SU-DHL-6 (cell line): ENCODE data around the gene ZNF775.

ENCODE experiments used
- H2AFZ ChIP-seq: fragments of 200-600 bp; sonication (generic); 2 replicates; pipeline ENCODE4 v1.6.1; 2014; ENCODE audit warnings: low read depth, mild to moderate bottlenecking, moderate library complexity, mixed read lengths, antibody characterized with exemption, low read length; ENCODE audit not compliant: severe bottlenecking
- H3F3A ChIP-seq: fragments of 200-600 bp; shearing (Covaris generic); 2 replicates; pipeline ENCODE4 v1.6.0; 2016; ENCODE audit warnings: antibody characterized with exemption, mild to moderate bottlenecking; ENCODE audit not compliant: insufficient read depth
- H3K27ac ChIP-seq: fragments of 200-600 bp; sonication (generic); 2 replicates; pipeline ENCODE4 v1.5.1; 2016; ENCODE audit warnings: low read depth, mild to moderate bottlenecking, low read length, moderate library complexity, mixed read lengths
- H3K27me3 ChIP-seq: fragments of 200-600 bp; sonication (generic), shearing (Covaris generic); 2 replicates; pipeline ENCODE4 v1.6.0; 2014; ENCODE audit warnings: mild to moderate bottlenecking, low read length
- H3K36me3 ChIP-seq: fragments of 200-600 bp; sonication (generic); 2 replicates; pipeline ENCODE4 v1.6.1; 2014; ENCODE audit warnings: mild to moderate bottlenecking, low read length, mixed read lengths
- H3K4me2 ChIP-seq: fragments of 300-600, 200-600 bp; shearing (Covaris generic), sonication (generic); 2 replicates; pipeline ENCODE4 v1.6.0; 2014; ENCODE audit warnings: low read length, low read depth, mild to moderate bottlenecking; ENCODE audit not compliant: poor library complexity, severe bottlenecking
- H3K4me3 ChIP-seq: fragments of 200-600 bp; sonication (generic); 2 replicates; pipeline ENCODE4 v1.5.1; 2014; ENCODE audit warnings: antibody characterized with exemption, low read length, mild to moderate bottlenecking, mixed read lengths; ENCODE audit not compliant: insufficient read depth, poor library complexity, severe bottlenecking
- H3K79me2 ChIP-seq: fragments of 200-600 bp; sonication (generic); 2 replicates; pipeline ENCODE4 v1.6.1; 2014; ENCODE audit warnings: mild to moderate bottlenecking, low read length, moderate library complexity; ENCODE audit not compliant: insufficient read depth
- H3K9ac ChIP-seq: fragments of 200-600 bp; sonication (generic); 2 replicates; pipeline ENCODE4 v1.7.0; 2014; ENCODE audit warnings: mild to moderate bottlenecking, low read length
- H3K9me2 ChIP-seq: fragments of 200-600 bp; sonication (generic); replicated peaks from 2 replicates; pipeline ENCODE4 v1.6.1; 2014; ENCODE audit warnings: low read length; ENCODE audit not compliant: insufficient read depth
- H3K9me3 ChIP-seq: fragments of 200-600 bp; sonication (generic); 2 replicates; pipeline ENCODE4 v1.6.1; 2014; ENCODE audit warnings: low read length, mixed read lengths; ENCODE audit not compliant: insufficient read depth
- H4K20me1 ChIP-seq: fragments of 200-600 bp; sonication (generic); 2 replicates; pipeline ENCODE4 v1.6.1; 2014; ENCODE audit warnings: low read depth, mild to moderate bottlenecking, antibody characterized with exemption, low read length, moderate library complexity, mixed read lengths
- CTCF ChIP-seq: fragments of 200-600 bp; sonication (generic); IDR thresholded peaks from one replicate; pipeline ENCODE4 v1.5.1; 2017; ENCODE audit warnings: antibody characterized with exemption, mild to moderate bottlenecking, low read length, moderate library complexity; ENCODE audit not compliant: insufficient read depth, poor library complexity, severe bottlenecking
- EZH2phosphoT487 ChIP-seq: fragments of 200-600 bp; sonication (generic), shearing (Covaris generic); conservative IDR thresholded peaks from 2 replicates; pipeline ENCODE4 v1.6.1; 2018; ENCODE audit warnings: mild to moderate bottlenecking, antibody characterized with exemption, low read length, moderate library complexity, mixed read lengths

ZNF775 gene

DNA sequence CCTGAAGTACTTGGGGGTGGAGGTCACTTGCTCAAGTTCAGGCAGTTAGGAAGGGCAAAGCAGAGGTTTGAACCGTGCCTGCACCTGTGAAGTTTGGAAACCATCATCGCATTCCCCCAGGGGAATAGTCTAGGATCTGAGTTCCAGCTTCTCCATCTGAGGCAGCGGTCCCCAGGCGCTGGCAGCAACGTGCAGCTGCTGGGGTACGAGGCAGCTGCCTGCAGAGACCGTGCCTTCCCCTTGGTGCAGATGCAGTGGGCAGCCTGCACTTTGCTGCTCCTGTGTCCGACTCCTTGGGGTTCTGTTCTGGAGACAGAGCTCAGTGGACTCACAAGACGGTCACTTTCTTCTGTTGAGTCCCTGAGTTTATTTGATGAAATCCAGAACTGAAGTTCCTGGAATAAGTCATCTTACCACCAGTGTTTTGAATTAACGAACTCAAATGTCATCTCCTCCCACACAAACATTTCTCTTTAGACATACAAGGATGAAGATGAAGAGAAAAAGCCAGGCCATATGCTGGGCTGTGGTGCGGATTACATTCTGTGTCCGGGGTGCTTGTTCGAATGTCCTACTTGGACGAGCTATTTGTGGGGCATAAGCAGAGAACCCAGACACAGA, 51.4 kb downstream of the ZNF775 start:
- no peak overlapping the region for H3K9ac ChIP-seq
- no peaks in the 10 kb centered on the region for H3K27me3 ChIP-seq
- no peaks in the 10 kb centered on the region for H3K36me3 ChIP-seq
- no peaks in the 10 kb centered on the region for H3K79me2 ChIP-seq
- no peaks in the 10 kb centered on the region for H3K9me2 ChIP-seq
- TF ChIP-seq CTCF (no peak), EZH2phosphoT487 (no peak)
- no peaks in the 10 kb centered on the region for H4K20me1 ChIP-seq
- no peak overlapping the region for H3K27ac ChIP-seq
- no peak overlapping the region for H3K4me3 ChIP-seq
- no peak overlapping the region for H3K4me2 ChIP-seq
- H3K9me3 ChIP-seq: no peaks in the 10 kb centered on the region
- no peak overlapping the region for H2AFZ ChIP-seq
- peaks cover 6% of the 10 kb centered on the region; the same call in 1 of the 2 replicates for H3F3A ChIP-seq

GRCh38 chr7:150431839-150432658, 52.9 kb downstream of the ZNF775 start:
- no peaks in the 10 kb centered on the region for H3K9me2 ChIP-seq
- peaks cover 6% of the 10 kb centered on the region; the same call in 1 of the 2 replicates for H3F3A ChIP-seq
- H2AFZ ChIP-seq: no peak overlapping the region
- H3K9me3 ChIP-seq: no peaks in the 10 kb centered on the region
- H3K36me3 ChIP-seq: no peaks in the 10 kb centered on the region
- 0 out of 2 replicates have a peak, but pooled peaks cover 3% of the 10 kb centered on the region for H4K20me1 ChIP-seq
- TF ChIP-seq EZH2phosphoT487: no peak
- no peak for TF ChIP-seq CTCF
- H3K4me3 ChIP-seq: no peak overlapping the region
- H3K27ac ChIP-seq: no peak overlapping the region
- H3K27me3 ChIP-seq: no peaks in the 10 kb centered on the region
- H3K9ac ChIP-seq: no peak overlapping the region
- no peak overlapping the region for H3K4me2 ChIP-seq
- no peaks in the 10 kb centered on the region for H3K79me2 ChIP-seq

- Histone ChIP-seq H3K4me2 (no peak overlapping the region), H3K4me3 (no peak overlapping the region), H3K79me2 (no peaks in the 10 kb centered on the region), H3K36me3 (no peaks in the 10 kb centered on the region), H3K27me3 (no peaks in the 10 kb centered on the region), H3K27ac (no peak overlapping the region), H3K9me2 (no peaks in the 10 kb centered on the region), H3K9ac (no peak overlapping the region), H3K9me3 (no peaks in the 10 kb centered on the region), H3F3A (peaks cover 6% of the 10 kb centered on the region; the same call in 1 of the 2 replicates), H4K20me1 (0 out of 2 replicates have a peak, but pooled peaks cover 3% of the 10 kb centered on the region), H2AFZ (no peak overlapping the region)
- no peak for TF ChIP-seq CTCF
- no peak for TF ChIP-seq EZH2phosphoT487
These were observed 54.1 kb downstream of the ZNF775 start for GRCh38 chr7:150432915-150433892.
